DLD1 (cell line): ENCODE measurements around the gene PABPC1L.

Experiments
- in situ Hi-C: cut with HindIII; loops from 2 replicates; pipeline ENCODE4 v1.10.0; 2017; ENCODE audit warnings: low sequenced_read_pairs

PABPC1L gene

DNA sequence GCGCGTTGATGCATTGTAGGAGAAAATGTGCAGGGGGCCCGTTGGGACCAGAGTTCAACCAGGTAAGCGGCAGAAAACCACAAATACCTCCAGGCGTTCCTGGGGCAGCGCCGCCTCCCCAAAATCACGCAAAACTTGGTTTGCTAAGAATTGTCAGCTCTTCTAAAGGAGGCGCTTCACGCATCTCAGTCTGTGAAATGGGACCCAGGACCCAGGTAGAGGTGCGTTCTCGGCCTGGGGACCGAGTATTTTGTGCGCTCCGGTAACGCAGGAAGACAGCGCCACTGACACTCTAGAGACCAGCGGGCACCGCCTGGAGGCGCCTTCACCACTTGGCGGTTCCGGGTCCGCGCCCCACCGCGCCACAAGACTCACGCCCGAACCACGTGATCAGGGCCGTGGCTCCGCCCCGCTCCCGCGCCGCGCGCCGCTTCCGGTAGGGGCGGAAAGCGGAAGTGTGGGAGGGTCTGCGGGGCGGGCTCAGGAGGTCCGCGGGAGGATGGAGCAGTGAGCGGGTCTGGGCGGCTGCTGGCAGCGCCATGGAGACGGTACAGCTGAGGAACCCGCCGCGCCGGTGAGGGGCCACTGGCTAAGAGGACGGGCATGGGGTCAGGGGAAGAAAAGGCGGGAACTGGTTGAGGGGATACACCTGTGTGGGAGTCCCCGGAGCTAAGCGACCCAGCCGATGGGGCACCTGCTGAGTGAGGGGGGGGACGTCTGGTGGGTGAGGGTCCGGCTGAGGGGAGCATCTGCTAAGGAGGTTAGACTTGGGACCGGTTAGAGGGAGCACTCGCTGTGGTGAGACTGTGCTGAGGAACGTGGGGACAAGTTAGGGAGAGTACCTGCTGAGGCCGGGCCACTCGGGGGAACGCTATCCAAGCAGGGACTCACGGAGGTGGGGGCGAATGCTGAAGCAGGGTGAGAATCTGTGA, 56.4 kb downstream of the PABPC1L start, which contains the start of gene STK4:
STK4 (plus strand) TSS at position 483 of the 932 bp plus-strand sequence; CDS start at position 540, 57 bp downstream.
- in situ Hi-C loops, result no loop called here

DNA sequence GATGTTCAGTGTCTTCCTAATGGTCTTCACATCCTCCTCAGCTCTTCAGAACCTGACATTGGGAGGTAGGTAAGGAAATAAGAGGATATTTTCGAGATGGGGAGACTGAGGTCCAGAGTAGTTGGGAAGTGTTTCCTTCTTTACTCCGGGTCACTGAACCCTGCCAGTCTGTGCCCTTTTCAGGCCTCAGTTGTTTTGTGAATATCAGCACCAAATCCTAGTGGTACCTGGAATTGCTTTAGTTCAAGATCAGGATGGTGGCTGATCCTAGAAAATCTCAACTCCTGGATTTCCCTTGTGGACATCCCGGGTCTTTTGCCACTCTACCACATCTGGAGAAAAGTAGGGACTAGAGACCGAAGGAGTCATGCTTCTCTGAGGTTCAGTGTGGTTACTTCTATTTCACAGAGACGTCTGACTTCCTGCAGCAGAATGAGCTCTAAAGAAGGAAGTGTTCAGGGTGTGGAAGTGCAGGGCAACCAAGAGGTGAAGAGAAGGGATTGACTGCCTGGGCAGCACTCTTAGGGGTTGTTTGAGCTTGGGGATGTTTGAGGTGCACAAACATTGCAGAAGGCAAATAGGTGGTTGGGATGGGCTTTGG, 57.4 kb downstream of the PABPC1L start:
- in situ Hi-C loops, result no loop called here

DNA sequence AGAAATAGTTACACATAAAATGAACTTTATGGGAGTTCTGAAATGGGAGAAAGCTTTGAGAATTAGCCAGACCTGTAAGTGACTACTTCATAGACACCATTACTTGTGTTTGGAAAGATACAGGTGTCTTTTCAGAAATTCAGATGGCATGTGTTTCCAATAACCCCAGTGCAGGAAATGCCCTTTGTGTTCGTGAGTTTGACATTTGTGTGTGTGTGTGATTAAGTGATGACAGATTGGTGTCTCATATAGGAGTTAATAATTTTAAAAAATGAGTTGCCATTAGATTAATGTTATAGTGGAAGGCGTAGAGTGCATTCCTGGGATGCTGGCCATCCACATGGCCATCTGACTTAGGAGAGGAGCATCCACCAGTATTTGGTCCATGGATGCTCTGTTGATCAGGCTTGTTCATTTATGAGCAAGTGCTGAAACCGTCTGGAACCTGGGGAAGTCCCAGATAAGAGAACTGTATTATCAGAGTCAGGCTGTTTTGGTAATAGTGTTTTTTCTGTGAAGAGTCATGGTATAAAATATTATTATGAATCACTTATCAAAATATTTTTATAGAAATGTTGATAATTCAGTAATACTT, 59.5 kb downstream of the PABPC1L start:
- in situ Hi-C loops, result no loop called here

DNA sequence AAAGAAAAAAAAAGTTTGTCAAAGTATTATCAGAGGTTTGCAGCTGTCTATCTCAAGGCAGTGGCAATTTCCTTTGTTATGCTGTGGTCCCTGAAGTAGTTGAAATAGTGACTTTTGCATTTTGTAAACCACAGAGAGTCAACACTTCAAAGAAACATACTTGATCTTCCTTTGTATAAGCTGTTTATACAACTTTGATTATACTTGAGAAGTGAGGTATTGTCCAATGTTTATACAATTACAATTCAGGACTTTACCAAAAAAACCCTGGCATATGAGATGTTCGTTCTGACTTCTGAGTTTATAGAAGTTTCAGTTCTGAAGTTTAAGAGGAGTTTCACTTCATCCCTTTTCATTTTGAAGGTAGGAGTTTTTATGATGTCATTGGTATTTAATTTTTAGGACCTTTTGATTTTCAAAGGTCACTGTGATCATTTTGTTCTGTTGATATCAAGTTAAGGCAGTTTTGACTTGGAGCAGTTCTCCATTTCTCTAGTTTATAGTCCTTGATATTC, 60.4 kb downstream of the PABPC1L start:
- in situ Hi-C loops, result no loop called here

DNA sequence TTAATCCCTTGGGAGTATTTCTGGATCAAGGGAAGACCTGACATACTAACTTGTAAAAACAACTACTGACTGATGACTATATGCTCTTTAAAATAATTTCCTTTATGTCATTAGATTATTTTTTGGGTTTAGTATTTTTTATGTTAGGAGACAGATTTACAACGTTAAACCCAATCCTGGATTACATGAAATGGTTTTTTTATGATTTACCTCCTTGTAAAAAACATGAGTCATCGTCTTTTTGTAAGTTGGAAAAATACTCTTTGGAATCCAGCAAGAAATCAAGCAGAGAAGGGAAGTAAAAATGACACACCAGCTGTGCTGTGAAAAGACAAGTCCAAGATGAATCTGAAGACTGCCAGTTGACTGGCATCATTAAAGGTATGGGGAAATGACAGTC, 63.2 kb downstream of the PABPC1L start:
- in situ Hi-C loops, result no loop called here

DNA sequence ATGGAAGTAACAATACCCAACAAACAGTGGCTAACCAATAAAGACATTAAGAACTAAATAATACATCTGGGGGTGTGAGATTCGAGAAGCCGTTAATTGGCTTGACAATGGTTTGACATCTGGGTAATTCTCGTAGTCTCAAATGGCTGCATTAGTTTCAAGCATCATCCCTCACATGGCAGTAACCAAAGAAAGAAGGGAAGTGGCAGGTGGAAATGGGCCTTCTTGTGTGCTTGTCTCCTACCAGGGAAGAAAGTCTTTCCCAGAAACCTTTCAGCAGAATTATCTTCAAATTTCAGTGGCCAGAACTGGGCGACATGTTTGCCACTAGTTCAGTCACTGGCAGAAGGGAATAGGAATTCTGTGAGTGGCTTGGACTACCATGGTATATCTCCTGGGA, 66.8 kb downstream of the PABPC1L start:
- in situ Hi-C loops, result no loop called here

DNA sequence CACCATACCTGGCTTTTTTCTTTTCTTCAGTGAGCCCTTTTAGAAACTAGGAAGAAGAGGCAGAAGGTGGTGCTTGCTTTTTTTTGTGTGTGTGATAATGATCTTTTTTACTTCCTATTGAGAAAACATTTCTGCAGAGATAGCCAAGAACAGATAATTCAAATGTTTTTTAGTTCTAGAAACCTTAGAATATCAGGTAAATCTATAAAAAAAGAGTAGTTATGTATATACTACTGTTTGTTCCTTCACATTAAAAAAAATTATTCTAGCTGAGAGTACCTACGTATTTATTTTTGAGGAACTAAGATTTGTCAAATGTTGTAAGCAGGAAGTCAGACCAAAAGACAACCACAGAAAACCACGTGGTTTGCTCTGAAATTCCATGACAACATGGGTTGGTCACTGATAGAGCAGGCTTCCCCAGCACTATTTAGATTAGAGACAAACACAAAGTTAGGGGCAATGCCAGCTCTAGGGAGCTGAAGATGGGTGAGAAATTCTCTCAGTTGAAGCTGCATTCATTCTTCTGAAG, 69.3 kb downstream of the PABPC1L start:
- in situ Hi-C loops, result no loop called here

DNA sequence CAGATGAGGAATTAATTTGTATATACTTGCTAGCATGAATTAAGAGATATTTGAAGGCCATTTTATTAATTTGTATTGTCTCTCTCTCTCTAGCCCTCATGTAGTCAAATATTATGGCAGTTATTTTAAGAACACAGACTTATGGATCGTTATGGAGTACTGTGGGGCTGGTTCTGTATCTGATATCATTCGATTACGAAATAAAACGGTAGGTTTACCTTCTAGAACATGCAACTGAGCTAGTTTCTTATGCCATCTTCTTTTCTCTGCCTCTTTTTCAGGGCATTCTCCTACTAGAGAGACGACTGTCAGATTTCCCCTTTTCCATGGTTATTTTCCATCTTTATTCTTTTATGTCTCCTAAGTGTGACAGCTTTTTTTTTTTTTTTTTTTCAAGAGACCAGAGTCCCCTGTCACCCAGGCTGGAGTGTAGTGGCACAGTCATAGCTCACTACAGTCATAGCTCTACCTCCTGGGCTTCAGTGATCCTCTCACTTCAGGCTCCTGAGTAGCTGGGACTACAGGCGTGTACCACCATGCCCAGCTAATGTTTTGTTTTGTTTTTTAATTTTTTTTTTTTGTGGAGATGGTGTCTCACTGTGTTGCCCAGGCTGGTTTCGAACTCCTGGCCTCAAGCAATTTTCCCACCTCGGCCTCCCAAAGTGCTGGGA, 72.0 kb downstream of the PABPC1L start:
- in situ Hi-C loops, result no loop called here

DNA sequence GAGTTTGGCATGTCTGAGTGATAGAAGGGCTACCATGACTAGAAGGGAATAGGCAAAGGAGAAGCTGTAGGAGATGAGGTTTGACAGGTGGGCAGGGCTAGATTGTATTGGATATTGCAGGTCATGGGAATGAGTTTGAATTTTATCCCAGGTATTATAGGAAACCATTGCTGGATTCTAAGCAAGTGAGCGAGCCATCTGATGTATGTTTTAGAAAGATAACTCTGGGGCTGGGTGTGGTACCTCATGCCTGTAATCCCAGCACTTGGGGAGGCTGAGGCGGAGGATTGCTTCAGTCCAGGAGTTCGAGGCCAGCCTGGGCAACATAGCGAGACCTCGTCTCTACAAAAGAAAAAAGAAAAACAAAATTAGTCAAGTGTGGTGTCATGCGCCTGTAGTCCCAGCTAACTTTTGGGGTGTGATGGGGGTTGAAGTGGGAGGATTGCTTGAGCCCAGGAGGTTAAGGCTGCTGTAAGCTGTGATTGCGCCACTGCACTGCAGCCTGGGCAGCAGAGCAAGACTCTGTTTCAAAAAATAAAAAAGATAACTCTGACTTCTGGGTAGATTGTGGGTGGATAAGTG, 73.3 kb downstream of the PABPC1L start:
- in situ Hi-C loops, result no loop called here

DNA sequence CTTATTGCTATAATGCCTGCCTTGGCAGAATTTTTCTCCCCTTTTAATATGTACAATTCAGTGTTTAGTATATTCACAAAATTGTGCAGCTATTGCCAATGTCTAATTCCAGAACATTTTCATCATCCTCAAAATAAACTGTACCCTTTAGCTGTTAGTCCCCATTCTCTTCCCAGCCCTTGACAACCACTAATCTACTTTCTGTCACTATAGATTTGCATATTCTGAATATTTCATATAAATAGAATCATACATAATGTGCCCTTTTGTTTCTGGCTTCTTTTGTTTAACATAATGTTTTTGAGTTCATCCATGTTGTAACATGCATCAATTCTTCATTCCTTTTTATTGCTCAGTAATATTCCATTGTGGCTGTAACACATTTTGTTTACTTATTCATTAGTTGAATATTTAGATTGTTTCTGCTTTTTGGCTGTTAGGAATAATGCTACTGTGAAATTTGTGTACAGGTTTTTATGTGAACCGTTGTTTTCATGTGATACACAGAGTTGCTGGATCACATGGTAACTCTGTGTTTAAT, 78.8 kb downstream of the PABPC1L start:
- in situ Hi-C loops, result no loop called here
